ENCODE data around the gene GALNT2. TPM values are rescaled to one million over a fixed set of nuclear protein-coding genes. Genes with fewer than 3 reads are reported as not detected.
A peak's percentile ranks its signal among the peaks of the same experiment; 100 is the strongest.

The GALNT2 gene
- total and polyA plus RNA-seq, 2 experiments from 2014 or later = 17.8 to 48.3 TPM

GRCh38 chr1:230066031-230066430 is 1.0 kb upstream of the GALNT2 start:
- no peak for ATAC-seq
- H3K4me1 Mint-ChIP-seq = peaks cover 35% of the 10 kb centered on the region

More at GRCh38 chr1:230066031-230066430, 1.0 kb upstream of the GALNT2 start:
- no peaks in the 10 kb centered on the region for H3F3A ChIP-seq (replicated peaks; ENCODE audit: low read depth)
- H3K27me3 ChIP-seq (ENCODE audit: insufficient read depth) = peaks cover 18% of the 10 kb centered on the region
- TF ChIP-seq ZNF331 (CRISPR knock-in tag; IDR thresholded peaks at IDR 0.05; ENCODE audit: low read depth) (no peak), EZH2phosphoT487 (IDR thresholded peaks at IDR 0.05; ENCODE audit: unreplicated experiment) (no peak), CREB1 (CRISPR knock-in tag; IDR thresholded peaks at IDR 0.05; ENCODE audit: low read depth) (no peak), ZNF114 (CRISPR knock-in tag; IDR thresholded peaks at IDR 0.05) (no peak), POLR2AphosphoS5 (IDR thresholded peaks at IDR 0.05; ENCODE audit: low read depth) (no peak), STAT1 (IDR thresholded peaks at IDR 0.05; ENCODE audit: unreplicated experiment) (no peak), ZNF462 (CRISPR knock-in tag; IDR thresholded peaks at IDR 0.05) (no peak)
- TF ChIP-seq, protein P1, sequence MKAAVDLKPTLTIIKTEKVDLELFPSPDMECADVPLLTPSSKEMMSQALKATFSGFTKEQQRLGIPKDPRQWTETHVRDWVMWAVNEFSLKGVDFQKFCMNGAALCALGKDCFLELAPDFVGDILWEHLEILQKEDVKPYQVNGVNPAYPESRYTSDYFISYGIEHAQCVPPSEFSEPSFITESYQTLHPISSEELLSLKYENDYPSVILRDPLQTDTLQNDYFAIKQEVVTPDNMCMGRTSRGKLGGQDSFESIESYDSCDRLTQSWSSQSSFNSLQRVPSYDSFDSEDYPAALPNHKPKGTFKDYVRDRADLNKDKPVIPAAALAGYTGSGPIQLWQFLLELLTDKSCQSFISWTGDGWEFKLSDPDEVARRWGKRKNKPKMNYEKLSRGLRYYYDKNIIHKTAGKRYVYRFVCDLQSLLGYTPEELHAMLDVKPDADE (IDR thresholded peaks at IDR 0.05) = no peak
- TF ChIP-seq, protein P2, sequence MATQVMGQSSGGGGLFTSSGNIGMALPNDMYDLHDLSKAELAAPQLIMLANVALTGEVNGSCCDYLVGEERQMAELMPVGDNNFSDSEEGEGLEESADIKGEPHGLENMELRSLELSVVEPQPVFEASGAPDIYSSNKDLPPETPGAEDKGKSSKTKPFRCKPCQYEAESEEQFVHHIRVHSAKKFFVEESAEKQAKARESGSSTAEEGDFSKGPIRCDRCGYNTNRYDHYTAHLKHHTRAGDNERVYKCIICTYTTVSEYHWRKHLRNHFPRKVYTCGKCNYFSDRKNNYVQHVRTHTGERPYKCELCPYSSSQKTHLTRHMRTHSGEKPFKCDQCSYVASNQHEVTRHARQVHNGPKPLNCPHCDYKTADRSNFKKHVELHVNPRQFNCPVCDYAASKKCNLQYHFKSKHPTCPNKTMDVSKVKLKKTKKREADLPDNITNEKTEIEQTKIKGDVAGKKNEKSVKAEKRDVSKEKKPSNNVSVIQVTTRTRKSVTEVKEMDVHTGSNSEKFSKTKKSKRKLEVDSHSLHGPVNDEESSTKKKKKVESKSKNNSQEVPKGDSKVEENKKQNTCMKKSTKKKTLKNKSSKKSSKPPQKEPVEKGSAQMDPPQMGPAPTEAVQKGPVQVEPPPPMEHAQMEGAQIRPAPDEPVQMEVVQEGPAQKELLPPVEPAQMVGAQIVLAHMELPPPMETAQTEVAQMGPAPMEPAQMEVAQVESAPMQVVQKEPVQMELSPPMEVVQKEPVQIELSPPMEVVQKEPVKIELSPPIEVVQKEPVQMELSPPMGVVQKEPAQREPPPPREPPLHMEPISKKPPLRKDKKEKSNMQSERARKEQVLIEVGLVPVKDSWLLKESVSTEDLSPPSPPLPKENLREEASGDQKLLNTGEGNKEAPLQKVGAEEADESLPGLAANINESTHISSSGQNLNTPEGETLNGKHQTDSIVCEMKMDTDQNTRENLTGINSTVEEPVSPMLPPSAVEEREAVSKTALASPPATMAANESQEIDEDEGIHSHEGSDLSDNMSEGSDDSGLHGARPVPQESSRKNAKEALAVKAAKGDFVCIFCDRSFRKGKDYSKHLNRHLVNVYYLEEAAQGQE (IDR thresholded peaks at IDR 0.05; ENCODE audit: unreplicated experiment) = no peak
- H3K79me2 ChIP-seq (replicated peaks; ENCODE audit: insufficient read depth) = peaks cover 31% of the 10 kb centered on the region
- peak overlapping the region; percentile 87; the same call in 1 of the 2 replicates for H2AFZ ChIP-seq
- H3K27ac ChIP-seq (ENCODE audit: low read depth) = no peak overlapping the region
- Mint-ChIP-seq H3K27me3 (ENCODE audit: insufficient read depth, low read depth, poor library complexity) (peaks cover 13% of the 10 kb centered on the region), H3K9me3 (peaks cover 16% of the 10 kb centered on the region; the same call in 2 of the 3 replicates), H3K27ac (no peak overlapping the region), H3K36me3 (ENCODE audit: low read depth) (peaks cover 9% of the 10 kb centered on the region; the same call in 2 of the 3 replicates), H3K4me3 (peak overlapping the region; percentile 82)
- peak overlapping the region; percentile 90 for H3K4me2 ChIP-seq
- H3K9me2 ChIP-seq (ENCODE audit: insufficient read depth) = no peaks in the 10 kb centered on the region
- peaks cover 21% of the 10 kb centered on the region for H4K20me1 ChIP-seq (replicated peaks; ENCODE audit: insufficient read depth)
- H3K36me3 ChIP-seq (ENCODE audit: insufficient read depth) = no peaks in the 10 kb centered on the region
- no peak for DNase-seq (ENCODE audit: low spot score)
- H3K4me1 ChIP-seq (ENCODE audit: insufficient read depth) = peaks cover 17% of the 10 kb centered on the region
- H3K4me3 ChIP-seq = peak overlapping the region; percentile 69

Data from GM23338 (cell line).